Activated CD4-positive, alpha-beta T cell treated with anti-CD3 and anti-CD28 coated beads, Interleukin-2, Interleukin-6, amounts not matched to agents 100 ng/mL and 50 ng/mL, durations not matched to agents 16 hours and 8 hours (primary cell): Measurements from ENCODE around the gene KIF23.
"Not testable (repeated sequence)": the region's sequence is repeated elsewhere in the genome, so short reads cannot be mapped to it uniquely, and the experiment has no call there.

Source experiments
- DNase-seq: peaks from one replicate; pipeline ENCODE4 v3.0.0-alpha.2; 2020

The KIF23 gene

DNA sequence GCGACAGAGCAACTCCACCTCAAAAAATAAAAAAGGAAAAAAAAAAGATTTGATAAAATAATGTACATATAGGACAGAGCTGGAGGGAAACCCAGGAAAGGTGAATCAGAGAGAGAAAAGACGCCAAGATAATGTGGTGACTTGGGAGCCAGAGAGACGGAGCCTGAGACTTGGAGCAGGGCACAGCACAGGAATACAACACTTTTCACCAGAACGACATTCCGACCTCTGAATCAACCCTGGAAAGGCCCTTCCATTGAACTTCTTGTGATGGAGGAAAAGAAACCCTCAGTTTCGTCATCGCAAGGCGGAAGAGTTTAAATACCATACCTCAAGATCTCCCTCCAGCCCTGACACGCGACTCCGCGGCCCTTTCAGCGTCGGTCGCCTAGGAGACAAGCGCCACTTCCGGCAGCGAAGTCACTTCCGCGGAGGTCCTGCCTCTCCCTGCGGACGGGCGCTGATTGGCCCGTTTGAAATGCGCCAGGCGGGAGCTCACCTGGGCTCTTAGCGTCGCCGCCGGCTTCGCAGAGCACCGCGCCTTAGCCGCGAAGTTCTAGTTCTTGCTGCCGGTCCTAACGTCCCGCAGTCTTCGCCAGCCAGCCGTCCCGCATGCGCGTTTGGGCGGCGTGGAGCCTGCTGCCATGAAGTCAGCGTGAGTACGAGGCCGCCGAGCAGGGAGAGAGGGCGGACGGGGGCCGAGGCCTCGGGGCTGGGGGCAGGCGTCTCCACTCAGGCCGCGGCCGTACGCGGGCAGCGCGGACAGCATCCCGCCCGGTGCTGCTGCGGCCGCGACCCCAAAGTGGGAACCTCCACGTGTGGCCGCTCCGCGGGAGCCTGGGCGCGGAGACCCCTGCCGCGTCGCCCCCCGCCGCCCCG is at the start of gene KIF23:
Gene KIF23 (plus strand): TSS at position 528 of the 879 bp plus-strand sequence. CDS start 117 bp downstream, at position 645.
- peak; percentile 97 for DNase-seq

DNA sequence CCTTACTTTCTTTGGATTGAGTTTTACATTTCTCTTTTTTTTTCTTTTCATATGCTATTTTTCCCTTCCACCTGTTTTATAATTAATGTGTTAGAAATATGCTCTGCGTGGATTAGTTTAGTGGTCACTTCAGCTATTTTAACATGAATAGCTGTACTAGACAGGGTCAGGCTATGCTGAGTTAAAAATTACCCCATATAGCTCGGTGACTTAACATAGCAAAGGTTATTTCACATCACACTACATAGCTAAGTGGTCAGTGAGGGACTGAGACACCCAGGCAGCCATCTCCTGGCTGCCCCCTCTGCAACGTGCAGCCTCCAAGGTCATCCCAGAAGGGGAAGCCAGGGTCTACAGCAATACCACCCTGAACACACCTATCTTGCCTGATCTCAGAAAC is 46.9 kb upstream of the KIF23 start:
- no peak for DNase-seq

DNA sequence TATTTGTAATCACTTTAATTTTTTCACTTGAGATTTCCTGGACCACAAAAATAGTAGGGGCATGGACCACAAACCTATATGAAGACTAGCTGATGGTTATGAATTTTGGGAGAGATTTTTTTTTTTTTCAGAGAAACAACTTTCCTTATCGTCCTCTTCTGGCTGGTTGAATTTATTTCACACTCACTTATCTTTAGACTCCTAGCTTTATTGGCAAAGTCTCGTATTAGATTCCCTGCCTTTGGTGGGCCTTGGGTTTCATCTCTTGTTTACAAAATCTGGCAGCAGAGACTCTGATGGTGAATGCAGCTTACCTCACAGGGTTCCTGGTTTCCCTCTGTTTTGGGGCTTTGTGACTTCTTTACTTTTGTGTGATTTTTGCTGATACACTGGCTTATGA is 44.5 kb upstream of the KIF23 start:
- DNase-seq: no peak

DNA sequence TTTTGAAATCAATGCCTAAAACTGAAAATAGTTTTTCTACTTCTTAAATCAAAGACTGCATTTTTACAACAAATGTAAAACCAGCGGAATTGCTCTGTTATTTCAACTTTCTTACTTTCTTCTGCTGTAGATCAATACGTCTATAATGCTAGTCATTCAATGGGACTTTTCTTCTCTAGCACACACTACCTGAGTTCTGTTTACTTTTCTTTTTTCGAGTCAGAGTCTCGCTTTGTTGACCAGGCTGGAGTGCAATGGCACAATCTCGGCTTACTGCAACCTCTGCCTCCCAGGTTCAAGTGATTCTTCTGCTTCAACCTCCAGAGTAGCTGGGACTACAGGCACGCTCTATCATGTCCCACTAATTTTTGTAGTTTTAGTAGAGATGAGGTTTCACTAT is 40.7 kb upstream of the KIF23 start:
- no peak for DNase-seq

DNA sequence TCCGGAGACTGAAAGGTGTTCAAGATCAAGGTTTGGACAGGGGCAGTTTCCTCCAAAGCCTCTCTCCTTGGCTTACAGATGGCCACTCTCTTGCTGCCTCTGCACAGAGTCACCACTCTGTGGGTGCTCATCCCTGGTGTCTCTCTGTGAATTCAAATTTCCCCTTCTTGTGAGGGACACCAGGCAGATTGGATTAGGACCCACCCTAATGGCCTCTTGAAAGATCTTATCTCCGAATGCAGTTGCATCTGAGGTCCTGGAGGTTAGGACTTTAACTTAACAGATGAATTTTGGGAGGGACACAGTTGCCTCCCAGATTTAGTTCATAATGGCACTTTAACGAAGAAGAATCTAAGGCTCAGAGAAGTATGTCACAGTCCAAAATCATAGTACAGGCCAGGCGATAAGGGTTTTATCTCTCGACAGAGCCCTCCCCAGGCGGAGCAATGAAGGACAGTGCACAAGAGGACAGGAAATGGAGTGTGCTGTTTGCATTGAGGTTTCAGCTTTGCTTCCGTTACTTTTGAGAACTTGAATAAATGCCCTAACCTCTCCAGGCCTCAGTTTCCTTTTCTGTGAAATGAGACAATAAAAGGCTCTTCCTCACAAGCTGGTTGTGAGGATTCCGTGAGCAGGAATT is 38.9 kb upstream of the KIF23 start:
- no peak for DNase-seq

DNA sequence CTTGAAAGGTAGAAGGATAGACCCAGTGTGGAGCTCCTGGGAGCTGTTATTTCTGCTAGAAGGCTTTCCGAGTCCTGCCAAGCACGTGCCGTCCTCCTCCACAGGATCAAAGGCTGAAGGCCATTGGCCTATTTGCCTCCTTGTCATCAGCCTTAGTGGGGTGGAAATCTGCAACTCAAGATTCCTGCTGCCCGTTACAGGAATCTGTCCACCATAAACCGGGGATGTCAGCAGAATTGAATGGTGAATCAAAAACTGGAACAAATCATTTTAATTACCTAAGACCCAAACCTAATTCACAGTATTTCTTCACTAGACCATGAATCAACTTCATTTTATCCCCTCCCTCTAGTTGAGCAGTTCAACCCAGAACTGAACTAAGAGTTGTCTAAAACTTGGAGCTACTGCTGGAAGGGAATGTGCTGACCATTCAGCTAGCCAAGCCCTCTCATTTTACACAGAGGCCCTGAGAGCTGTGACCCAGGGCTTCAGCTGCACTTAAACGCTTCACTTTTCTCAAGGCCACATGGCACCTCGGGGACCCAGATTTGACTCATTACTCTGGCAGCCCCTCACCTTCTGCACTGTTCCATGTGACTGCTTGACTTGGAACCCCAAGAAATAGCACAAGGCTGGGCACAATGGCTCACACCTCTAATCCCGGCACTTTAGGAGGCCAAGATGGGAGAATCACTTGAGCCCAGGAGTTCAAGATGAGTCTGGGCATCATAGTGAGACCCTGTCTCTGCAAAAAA is 36.8 kb upstream of the KIF23 start:
- DNase-seq: no peak

DNA sequence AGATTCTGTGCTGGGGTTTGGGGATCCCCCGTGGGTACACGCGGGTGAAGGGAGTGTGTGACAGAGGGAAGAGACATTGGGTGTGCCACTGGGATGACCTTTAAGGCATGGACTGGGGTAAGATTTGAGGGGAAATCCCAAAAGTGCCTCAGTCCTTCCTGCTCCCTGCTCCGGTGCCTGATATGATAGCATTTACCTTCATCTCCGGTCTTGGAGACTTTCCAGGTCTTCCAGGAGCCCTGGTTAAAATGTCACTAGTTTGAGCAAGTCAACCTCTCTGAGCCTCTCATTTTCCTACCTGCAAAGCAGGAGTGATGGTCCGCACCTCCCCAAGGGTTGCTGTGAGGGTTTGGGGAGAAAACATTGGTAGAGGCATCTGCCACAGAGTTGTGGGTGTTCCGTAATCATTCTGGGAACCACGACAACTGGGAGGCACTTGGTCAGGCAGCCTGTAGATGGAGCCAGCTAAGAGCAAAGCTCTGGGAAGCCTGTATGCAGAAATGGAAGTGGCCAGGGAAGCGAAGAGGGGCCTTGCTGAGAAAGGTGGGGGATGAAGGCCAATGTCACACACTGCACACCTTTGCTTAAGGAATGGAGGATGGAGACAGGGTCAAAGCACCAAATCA is 33.9 kb upstream of the KIF23 start:
- no peak for DNase-seq

DNA sequence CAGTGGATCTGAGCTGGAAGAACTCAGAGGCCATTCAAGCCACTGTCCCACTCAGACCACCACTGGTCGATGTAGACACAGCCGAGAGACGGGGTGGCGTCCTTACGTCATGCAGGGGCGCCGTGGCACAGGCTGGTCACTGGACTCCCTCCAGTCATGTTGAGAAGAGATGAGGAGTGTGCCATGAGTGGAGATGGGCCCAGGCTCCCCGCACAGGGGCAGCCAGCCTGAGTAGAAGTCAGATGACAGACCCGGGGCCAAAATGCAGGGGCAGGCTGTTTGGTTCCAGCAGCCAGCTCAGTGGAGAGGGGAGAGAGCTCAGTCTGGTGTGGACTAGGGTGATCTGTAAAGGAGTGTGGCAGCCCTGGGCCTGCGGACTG is 33.4 kb upstream of the KIF23 start:
- no peak for DNase-seq

DNA sequence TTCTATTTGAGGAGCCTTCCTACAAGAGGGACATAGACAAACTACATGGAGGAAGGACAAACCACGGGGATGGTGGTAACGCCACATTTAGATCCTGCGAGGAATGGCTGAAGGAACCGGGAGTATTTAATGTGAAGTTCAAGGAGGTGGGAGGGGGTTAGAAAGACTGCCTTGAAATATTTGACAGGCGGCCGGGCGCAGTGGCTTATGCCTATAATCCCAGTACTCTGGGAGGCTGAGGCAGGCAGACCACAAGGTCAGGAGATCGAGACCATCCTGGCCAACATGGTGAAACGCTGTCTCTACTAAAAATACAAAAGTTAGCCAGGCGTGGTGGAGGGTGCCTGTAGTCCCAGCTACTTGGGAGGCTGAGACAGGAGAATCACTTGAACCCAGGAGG is 32.0 kb upstream of the KIF23 start:
- DNase-seq: not testable (repeated sequence)

DNA sequence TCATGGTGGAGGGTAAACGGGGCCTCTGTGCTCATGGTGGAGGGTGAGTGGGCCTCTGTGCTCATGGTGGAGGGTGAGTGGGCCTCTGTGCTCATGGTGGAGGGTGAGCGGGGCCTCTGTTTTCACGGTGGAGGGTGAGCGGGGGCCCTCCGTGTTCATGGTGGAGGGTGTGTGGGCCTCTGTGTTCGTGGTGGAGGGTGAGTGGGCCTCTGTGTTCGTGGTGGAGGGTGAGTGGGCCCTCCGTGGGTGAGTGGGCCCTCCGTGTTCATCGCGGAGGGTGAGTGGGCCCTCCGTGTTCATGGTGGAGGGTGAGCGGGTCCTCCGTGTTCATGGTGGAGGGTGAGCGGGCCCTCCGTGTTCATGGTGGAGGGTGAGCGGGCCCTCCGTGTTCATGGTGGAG is 30.1 kb upstream of the KIF23 start:
- not testable (repeated sequence) for DNase-seq

DNA sequence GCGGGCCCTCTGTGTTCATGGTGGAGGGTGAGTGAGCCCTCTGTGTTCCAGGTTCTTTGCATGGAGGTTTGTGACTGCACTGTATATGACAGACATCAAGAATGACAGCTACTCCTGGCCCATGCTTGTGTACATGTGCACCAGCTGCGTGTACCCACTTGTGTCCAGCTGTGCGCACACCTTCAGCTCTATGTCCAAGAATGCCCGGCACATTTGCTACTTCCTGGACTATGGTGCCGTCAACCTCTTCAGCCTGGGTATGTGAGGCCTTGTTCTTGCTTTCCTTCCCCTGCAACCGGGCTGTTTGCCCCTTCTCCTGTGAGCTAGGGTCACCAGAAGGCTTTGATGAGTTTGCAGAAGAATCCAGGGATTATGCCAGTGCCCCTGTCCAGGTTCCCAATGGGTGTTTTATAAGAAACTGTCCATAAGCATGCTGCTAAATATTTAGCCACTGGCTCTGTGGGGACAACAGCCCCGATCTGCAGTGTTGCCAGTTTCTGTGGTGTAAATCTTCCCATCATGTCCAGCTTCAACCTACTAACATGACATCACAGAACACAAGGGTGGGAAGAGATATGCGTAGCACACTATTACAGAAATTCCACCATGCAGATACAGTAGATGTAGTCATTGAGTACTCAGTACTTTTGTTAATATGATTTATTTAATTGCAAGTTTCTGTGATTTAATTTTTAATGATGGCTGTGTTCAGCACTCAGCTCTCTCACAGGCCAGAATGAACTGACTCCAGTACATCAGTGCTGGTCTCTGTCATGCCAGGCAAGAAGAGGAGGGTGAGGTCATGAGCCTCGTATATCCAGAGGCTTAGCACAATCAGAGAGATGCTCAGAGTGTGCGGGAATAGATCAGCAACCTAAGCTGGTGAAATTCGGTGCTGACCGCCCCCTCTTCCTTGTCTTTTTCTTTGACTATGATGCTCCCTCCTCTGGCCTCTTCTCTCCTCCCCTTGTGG is 29.2 kb upstream of the KIF23 start:
- no peak for DNase-seq

DNA sequence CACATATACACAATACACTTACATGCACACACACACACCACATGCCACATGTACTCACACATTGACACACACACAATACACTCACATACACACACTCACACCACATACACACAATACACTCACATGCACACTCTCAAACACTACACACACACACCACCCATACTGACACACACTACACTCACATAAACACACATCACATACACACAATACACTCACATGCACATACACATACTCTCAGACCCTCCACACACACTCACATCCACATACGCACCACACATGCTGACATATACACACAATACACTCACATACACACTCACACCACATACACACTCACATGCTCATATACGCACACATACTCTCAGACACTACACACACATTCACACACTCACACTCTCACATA is 28.3 kb upstream of the KIF23 start:
- no peak for DNase-seq

DNA sequence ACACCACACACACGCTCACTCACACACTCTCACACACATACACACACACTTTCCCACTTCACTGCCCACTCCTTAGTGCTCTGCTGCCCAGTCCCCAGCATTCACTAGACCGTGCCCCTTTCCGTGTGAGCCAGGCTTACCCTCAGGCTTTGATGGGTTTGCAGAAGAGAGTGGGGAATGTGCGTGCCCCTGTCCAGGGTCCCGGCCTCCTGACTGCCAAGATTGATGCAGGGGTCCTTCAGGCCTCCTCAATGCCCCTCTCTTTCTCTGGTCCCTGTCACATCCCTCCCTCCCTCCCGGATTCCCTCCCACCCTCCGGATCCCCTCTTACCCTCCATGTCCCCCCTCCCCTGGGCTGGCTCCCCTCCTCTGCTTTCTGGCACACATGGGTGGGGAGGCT is 27.9 kb upstream of the KIF23 start:
- DNase-seq: no peak

DNA sequence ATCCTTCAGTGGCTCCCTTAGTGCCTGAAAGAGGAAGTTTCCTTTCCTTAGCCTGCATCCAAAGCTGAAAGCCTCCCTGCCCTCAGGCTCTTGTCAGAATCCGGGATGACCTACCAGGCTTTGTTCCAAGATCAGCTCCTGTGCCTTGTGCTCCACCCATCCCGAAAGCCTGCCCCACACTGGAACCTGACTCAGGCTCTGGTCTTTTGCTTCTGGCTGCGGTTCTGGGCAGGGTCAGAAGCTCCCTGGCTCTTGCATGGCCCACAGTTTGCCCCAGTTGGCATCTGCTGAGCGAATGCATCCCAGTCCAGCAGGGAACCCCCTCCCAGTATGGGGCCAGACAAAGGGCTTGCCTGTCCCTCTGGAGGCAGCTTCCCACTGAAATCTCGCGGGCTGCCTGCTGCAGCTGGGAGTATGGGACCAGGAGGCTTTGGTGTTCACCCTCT is 25.9 kb upstream of the KIF23 start:
- no peak for DNase-seq

DNA sequence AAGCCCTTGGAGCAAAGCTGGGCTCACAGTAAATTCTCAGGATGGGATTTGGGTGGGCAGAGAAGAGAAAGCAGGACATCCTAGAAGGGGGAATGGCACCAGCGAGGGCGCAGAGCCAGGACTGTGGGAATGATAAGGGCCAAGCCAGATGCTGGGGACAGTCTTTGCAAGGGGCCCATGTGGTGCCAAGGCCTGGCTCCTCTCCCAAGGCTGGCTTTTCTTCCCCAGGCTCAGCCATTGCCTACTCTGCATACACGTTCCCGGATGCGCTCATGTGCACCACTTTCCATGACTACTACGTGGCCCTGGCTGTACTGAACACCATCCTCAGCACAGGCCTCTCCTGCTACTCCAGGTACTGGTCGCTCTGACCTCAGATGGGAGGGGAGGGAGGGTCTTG is 24.7 kb upstream of the KIF23 start:
- DNase-seq: no peak

DNA sequence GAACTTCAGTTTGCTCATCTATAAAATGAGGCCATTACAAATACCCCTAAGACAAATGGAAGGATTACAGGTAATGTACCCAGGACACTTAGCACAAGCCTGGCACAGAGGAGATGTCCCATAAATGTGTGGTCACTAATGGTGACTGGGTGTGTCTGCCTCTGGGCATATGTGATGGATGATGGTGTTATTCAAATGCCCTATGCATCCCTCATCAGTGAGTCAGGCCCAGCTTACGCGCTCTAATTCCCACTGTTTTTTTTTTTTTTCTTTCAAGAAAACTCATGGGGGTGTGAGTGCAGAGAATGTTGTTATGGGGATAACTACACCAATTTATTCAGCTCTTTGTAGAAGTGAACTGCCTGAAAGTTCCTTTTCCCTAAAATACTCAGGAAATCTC is 23.6 kb upstream of the KIF23 start:
- DNase-seq: no peak

DNA sequence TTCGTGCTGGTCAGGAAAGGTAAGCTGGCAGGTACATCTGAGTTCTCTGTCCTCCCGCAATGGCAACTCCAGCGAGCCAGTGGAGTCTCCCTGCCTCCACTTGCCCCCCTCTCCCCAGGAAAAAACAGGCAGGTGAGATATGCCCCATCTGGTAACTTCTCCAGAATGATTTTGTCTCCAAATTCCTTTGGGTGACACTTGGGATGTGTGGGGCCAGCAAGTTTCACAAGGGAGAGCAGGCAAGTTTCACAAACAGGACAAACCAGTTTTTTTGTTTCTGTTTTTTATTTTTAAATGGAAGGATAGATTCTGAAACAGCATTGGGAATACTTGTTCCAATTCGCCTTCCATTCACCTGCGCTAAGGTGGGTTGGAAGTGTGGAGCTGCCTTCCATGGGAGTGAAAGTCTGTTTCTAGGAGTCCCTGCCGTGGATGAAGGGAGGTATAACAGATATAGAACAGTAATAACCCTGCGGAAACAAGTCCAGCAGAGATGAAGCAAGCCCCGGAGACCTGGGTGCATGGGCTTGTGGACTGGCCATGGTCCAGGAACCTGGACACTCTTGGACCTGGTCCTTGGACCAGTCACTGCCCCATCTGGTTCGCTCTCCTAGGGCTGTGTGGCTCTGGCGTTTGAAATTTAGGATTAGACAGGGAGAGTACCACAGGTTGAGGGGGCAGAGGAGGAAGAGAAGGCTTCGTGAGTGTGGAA is 22.9 kb upstream of the KIF23 start:
- DNase-seq: no peak

DNA sequence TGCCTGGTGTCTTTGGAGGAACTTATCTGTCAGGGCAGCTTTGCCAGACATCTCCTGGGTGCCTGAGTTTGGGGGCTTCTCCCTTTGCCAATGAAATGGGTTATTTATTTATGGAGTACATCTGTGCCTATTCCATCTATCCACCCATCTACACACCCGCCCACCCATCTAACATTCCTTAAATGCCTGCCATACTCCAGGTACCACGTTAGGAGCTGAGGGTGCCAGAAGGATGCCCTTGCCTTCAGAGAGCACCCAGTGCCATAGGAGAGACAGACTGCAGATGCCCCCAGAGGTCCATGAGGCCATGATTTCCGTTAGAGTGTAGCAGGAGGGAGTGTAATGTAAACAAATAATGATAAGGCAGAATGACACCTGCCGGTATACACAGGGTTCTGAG is 21.8 kb upstream of the KIF23 start:
- no peak for DNase-seq

DNA sequence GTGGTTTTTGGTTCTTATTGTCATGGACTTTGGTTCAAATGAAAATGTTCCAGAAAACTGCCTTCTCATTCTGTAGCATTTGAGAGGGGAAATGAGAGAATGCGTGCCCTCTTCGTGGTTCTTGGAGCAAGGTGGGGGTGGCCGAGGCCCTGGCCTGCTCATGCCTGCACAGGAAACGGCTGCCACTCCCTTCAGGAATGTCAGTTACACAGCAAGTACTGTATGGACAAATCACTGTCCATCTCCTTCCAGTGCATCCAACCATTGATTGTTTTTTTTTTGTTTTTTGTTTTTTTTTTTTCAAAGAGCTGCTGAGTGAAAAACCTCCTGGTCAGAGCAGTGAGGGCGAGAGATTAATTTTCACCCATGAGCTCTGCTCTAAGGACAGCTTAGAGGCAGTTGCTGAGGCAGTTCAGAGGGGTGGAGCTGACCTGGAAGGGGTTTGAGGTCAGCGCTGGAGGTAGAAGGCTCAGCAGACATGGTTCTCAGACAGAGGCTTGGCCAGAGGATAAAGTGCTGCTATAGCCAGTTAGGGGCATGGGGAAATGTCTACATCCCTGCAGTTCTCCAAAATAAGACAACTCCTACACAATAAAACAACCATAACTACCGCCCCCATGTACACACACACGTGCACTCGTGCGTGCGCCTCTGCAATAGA is 20.2 kb upstream of the KIF23 start:
- no peak for DNase-seq

DNA sequence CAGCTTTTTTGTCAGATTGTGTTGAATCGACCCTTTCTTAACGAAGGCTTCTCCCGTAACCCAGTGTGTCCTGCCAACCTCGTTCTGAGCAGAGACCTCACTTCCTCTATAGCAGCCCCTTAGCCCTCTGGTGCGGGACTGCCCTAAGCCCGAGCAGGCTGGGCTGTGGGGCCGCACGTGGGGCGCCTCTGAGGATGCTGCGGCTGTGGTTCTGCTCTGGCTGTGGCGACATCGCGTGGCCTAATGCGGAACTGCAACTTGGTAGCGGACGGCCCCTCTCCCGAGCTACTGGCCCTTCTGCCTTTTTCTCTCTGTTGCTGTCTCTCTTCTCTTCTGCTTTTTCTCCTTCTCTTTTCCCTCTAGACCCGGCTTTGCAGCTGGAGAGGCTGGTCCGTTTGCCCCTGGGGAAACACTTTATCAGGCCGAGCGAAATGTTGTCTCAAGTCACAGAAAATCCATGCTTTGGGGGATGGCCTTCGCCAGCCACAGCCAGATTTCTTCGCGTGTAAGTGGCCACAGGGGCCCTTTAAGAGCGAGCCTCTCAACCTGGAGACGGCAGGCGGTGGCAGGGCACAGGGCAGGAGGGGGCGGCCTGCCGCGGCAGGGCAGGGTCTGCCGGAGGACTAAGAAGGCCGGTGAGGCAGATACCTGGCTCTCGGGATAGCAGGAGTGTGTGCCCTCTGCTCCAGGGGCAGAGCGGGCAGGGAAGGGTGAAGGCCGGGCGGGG is 19.4 kb upstream of the KIF23 start:
- peak; percentile 89 for DNase-seq
